ENCODE measurements around the gene ATP6V1G2. TPM values are rescaled to one million over a fixed set of nuclear protein-coding genes. Genes with fewer than 3 reads are reported as not detected.

Gene ATP6V1G2
- total RNA-seq, 1 donor from 2014 or later, result 95.6 TPM

GRCh38 chr6:31548544-31548873 lies 2.1 kb upstream of the ATP6V1G2 start:
- H3K36me3 Mint-ChIP-seq (ENCODE audit: unreplicated experiment), result no peaks in the 10 kb centered on the region
- H3K4me3 Mint-ChIP-seq (ENCODE audit: unreplicated experiment), result peak overlapping the region; percentile 93
- DNase-seq, result no peak
- H3K9me3 Mint-ChIP-seq (ENCODE audit: unreplicated experiment), result peaks cover 22% of the 10 kb centered on the region
- peak overlapping the region; percentile 39 for H3K27ac Mint-ChIP-seq (ENCODE audit: unreplicated experiment)
- peaks cover 12% of the 10 kb centered on the region for H3K27me3 Mint-ChIP-seq (ENCODE audit: unreplicated experiment)
- no peak for TF ChIP-seq CTCF (IDR thresholded peaks at IDR 0.05; ENCODE audit: partially characterized antibody, unreplicated experiment)
- H3K4me1 Mint-ChIP-seq (ENCODE audit: low read depth, unreplicated experiment), result peaks cover 8% of the 10 kb centered on the region

GRCh38 chr6:31547727-31548543 lies 1.5 kb upstream of the ATP6V1G2 start:
- peaks cover 22% of the 10 kb centered on the region for H3K9me3 Mint-ChIP-seq (ENCODE audit: unreplicated experiment)
- peak overlapping the region; percentile 95 for H3K27ac Mint-ChIP-seq (ENCODE audit: unreplicated experiment)
- TF ChIP-seq CTCF (IDR thresholded peaks at IDR 0.05; ENCODE audit: partially characterized antibody, unreplicated experiment), result no peak
- peaks cover 12% of the 10 kb centered on the region for H3K27me3 Mint-ChIP-seq (ENCODE audit: unreplicated experiment)
- DNase-seq, result no peak
- H3K4me3 Mint-ChIP-seq (ENCODE audit: unreplicated experiment), result peak overlapping the region; percentile 93
- peaks cover 12% of the 10 kb centered on the region for H3K4me1 Mint-ChIP-seq (ENCODE audit: low read depth, unreplicated experiment)
- no peaks in the 10 kb centered on the region for H3K36me3 Mint-ChIP-seq (ENCODE audit: unreplicated experiment)

- Mint-ChIP-seq H3K4me3 (ENCODE audit: unreplicated experiment) (peak within 1 kb of the TSS; percentile 93), H3K9me3 (ENCODE audit: unreplicated experiment) (peaks cover 22% of the 10 kb centered on the region), H3K36me3 (ENCODE audit: unreplicated experiment) (no peaks in the 10 kb centered on the region), H3K4me1 (ENCODE audit: low read depth, unreplicated experiment) (peaks cover 15% of the 10 kb centered on the region), H3K27ac (ENCODE audit: unreplicated experiment) (peak within 1 kb of the TSS; percentile 95), H3K27me3 (ENCODE audit: unreplicated experiment) (peaks cover 12% of the 10 kb centered on the region)
- peak; percentile 24 for TF ChIP-seq CTCF (IDR thresholded peaks at IDR 0.05; ENCODE audit: partially characterized antibody, unreplicated experiment)
- peak; percentile 88 for DNase-seq
These were observed 734 bp upstream of the ATP6V1G2 start, which contains the start of gene NFKBIL1 for GRCh38 chr6:31546958-31547726. Gene NFKBIL1 (plus strand): TSS chr6:31547608. CDS start chr6:31547695, 87 bp downstream.

GRCh38 chr6:31545291-31545690 lies 1.1 kb downstream of the ATP6V1G2 start:
- TF ChIP-seq CTCF (IDR thresholded peaks at IDR 0.05; ENCODE audit: partially characterized antibody, unreplicated experiment), result no peak
- Mint-ChIP-seq H3K4me3 (ENCODE audit: unreplicated experiment) (peak overlapping the region; percentile 93), H3K9me3 (ENCODE audit: unreplicated experiment) (peaks cover 26% of the 10 kb centered on the region), H3K27ac (ENCODE audit: unreplicated experiment) (peak overlapping the region; percentile 95), H3K27me3 (ENCODE audit: unreplicated experiment) (peaks cover 18% of the 10 kb centered on the region), H3K4me1 (ENCODE audit: low read depth, unreplicated experiment) (peaks cover 18% of the 10 kb centered on the region), H3K36me3 (ENCODE audit: unreplicated experiment) (peaks cover 3% of the 10 kb centered on the region)
- peak; percentile 53 for DNase-seq

Measured in glutamatergic neuron (in vitro differentiated cells).